Measurements from ENCODE around the gene WDR59.

DNA sequence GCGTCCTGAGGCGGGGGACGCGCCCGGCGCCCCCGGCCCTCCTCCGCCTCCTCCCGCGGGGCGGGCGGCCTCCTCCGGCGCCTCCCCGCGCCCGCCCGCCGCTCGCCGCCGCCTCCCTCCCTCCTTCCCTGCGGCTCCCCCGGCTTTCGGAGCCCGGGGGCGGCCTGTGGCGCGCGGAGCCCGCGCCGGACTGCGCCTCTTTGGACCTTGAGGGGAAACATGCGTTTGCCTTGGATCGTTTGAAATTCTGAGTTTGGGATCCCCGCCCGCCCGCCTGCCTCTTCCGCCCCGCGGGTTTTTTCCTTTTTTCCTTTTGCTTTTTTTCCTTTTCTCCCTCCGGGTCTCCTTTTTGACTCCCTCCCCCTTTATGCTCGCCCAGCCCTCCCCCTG is 14.3 kb upstream of the WDR59 start:
- TF ChIP-seq FOS (IDR thresholded peaks at IDR 0.05; ENCODE audit: low read depth, low read length) (no peak), CTCF (conservative IDR thresholded peaks at IDR 0.05; ENCODE audit: low read depth, low read length) (no peak), CHD1 (IDR thresholded peaks at IDR 0.05; ENCODE audit: low read depth, low read length) (no peak), MAFK (IDR thresholded peaks at IDR 0.05; ENCODE audit: low read depth, low read length) (no peak), RFX5 (IDR thresholded peaks at IDR 0.05; ENCODE audit: low read depth, low read length) (no peak), POLR2A (IDR thresholded peaks at IDR 0.05; ENCODE audit: low read depth, low read length) (no peak), MXI1 (IDR thresholded peaks at IDR 0.05; ENCODE audit: borderline replicate concordance, low read depth, low read length) (0 out of 2 replicates have a peak, but pooled peaks have one; percentile 3), RAD21 (IDR thresholded peaks at IDR 0.05; ENCODE audit: low read length) (no peak), USF2 (IDR thresholded peaks at IDR 0.05; ENCODE audit: low read depth, low read length) (no peak), MAZ (IDR thresholded peaks at IDR 0.05; ENCODE audit: borderline replicate concordance, low read depth, low read length) (no peak), CEBPB (IDR thresholded peaks at IDR 0.05; ENCODE audit: low read depth, low read length) (no peak)

Measured in IMR-90 (cell line).